NCI-H2196 treated with DMSO at 0.1 percent for 48 hours (cell line): ENCODE measurements around the gene IL4I1.

Source experiments
- DNase-seq: peaks from one replicate; lab custom pipeline; 2025; ENCODE audit not compliant: unreplicated experiment; lab: John Stamatoyannopoulos, UW

The IL4I1 gene

GRCh38 chr19:49924004-49924880 is 27.6 kb upstream of the IL4I1 start:
- DNase-seq: no peak

GRCh38 chr19:49923055-49924003 is 26.6 kb upstream of the IL4I1 start:
- DNase-seq: no peak

- no peak for DNase-seq
These were observed 25.4 kb upstream of the IL4I1 start for GRCh38 chr19:49921871-49922795.

- no peak for DNase-seq
These were observed 24.1 kb upstream of the IL4I1 start for GRCh38 chr19:49920624-49921363.

DNA sequence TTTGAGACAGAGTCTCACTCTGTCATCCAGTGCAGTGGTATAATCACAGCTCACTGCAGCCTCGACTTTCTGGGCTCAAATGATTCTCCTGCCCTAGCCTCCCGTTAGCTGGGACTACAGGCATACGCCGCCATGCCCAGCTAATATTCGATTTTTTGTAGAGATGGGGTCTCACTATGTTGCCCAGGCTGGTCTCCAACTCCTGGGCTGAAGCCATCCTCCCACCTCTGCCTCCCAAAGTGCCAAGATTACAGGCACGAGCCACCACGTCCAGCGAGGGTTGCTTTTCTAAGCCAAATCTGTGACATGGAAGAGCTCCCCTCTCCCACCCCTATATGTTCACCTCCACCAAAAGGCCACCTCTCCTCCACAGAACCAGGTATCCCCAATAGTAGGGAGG is 21.4 kb upstream of the IL4I1 start:
- no peak for DNase-seq

- DNase-seq: no peak
These were observed 20.4 kb upstream of the IL4I1 start for GRCh38 chr19:49916839-49917733.

- DNase-seq: no peak
These were observed 18.6 kb upstream of the IL4I1 start for GRCh38 chr19:49915271-49915670.

GRCh38 chr19:49913720-49914119 is 17.0 kb upstream of the IL4I1 start:
- no peak for DNase-seq

- no peak for DNase-seq
These were observed 16.4 kb upstream of the IL4I1 start for GRCh38 chr19:49912965-49913685.

GRCh38 chr19:49911381-49912145 is 14.9 kb upstream of the IL4I1 start:
- no peak for DNase-seq

DNA sequence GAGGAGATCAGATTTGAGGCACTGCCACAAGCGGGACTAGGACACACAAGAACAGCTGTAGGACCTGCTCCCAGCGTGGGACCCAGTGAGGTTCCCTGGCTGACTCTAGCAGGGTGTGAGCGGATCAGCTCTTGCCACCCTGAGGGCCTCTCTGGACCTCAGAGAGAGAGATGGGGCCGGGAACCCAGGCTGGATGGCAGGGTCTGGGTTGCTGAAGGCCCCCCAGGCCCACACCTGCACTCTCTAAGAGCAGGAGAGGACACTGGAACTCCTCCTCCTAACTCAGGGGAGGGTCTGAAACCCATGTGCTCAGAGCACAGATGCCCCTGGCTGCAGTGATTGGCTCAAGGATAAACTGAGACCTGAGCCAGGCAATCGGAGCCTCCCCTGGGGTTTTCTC is 13.5 kb upstream of the IL4I1 start:
- DNase-seq: no peak

GRCh38 chr19:49908480-49909420 is 12.1 kb upstream of the IL4I1 start:
- DNase-seq: no peak

DNA sequence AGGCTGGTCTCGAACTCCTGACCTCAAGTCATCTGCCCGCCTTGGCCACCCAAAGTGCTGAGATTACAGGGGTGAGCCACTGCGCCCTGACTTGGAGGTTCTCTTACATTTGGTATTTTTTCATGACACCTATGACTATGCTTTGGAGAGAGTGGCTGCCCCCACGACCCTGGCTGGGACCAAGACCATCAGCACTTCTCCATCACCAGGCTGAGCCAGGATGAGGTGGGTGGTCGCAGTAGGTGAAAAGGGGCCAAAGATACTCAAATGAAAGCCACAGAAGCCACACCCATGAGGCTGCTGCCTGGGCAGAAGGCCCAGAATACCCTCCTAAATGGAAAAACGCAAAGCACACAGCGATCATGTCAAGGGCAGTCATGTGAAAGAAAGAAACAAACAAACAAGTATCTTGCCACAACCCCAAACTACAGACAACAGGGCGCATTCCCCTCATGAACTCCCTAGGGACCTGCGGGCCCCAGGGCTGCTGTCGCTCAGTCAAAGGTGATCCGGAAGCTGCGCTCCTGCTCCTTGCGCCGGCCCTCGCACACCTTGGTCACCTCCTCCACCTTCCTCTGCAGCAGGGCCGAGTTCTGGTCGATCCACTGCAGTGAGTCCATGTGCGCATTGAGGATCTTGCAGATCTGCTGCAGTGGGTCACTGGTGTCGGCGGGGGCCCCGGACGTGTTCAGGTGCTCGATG is 11.2 kb upstream of the IL4I1 start:
- no peak for DNase-seq

- DNase-seq: no peak
These were observed 10.3 kb upstream of the IL4I1 start for GRCh38 chr19:49906879-49907564.

DNA sequence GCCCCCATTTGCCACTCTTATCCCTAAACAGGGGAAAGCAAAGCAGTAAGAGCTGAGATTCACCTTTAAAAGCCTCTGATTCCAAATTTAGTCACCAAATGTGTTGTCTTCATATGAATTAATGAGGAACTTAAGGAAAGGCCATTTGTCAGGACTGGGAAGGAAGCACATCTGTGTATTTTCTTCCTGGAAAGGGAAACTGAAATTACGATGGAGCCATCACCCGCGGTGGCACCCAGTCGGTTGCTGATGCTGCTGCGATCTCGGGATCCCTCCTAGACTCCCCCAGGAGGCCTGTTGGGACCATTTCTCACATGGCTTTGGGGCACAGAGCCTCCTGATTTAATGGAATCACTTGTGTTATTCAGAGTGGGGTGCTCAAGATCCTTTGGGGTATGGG is 7.4 kb upstream of the IL4I1 start:
- no peak for DNase-seq
